CD4-positive, CD25-positive, alpha-beta regulatory T cell (primary cell): ENCODE results near the gene CRYBB2. TPM values are rescaled to one million over a fixed set of nuclear protein-coding genes. Genes with fewer than 3 reads are reported as not detected.

Source experiments
- polyA plus RNA-seq, 4 donors: library from polyadenylated mRNA; unstranded; fragments of 300-500 nt; fragmentation: Illumina TruSeq; gene quantifications; one replicate each; pipeline ENCODE4 v1.2.3, GENCODE V29; 2021
- total RNA-seq: library from RNA; stranded (reverse); gene quantifications from one replicate; pipeline ENCODE4 v1.2.3, GENCODE V29; 2022

The CRYBB2 gene
- total and polyA plus RNA-seq, 5 donors from 2014 or later = not detected

Other genes with a start within 250 kb of the CRYBB2 start
- not detected for gene CRYBB3, start 19.8 kb upstream of the CRYBB2 start, total RNA-seq
- not detected for gene CRYBB3, start 19.8 kb upstream of the CRYBB2 start, polyA plus RNA-seq